ENCODE results near the gene DDX10.

Gene DDX10

GRCh38 chr11:108807262-108807661 lies 142.4 kb downstream of the DDX10 start:
- Histone ChIP-seq H3K27me3 (ENCODE audit: control insufficient read depth in 3 of 3, insufficient read depth in 3 of 3, low read depth in 1 of 3, low read length in 3 of 3) (no peaks in the 10 kb centered on the region), H4K8ac (ENCODE audit: low read depth, low read length) (no peak overlapping the region), H2BK120ac (ENCODE audit: low read depth, low read length) (no peak overlapping the region), H3K27ac (replicated peaks; ENCODE audit: low read length) (no peak overlapping the region), H3K9me3 (replicated peaks in 1 of 2; ENCODE audit: control insufficient read depth in 2 of 2, insufficient read depth in 1 of 2, low read depth in 1 of 2, low read length in 2 of 2) (no peaks in the 10 kb centered on the region), H3K79me1 (ENCODE audit: low read depth, low read length) (no peaks in the 10 kb centered on the region), H3K4ac (ENCODE audit: low read length) (no peak overlapping the region), H2AK5ac (ENCODE audit: low read depth, low read length) (no peak overlapping the region), H3K14ac (ENCODE audit: low read length) (no peak overlapping the region), H2BK5ac (ENCODE audit: low read length) (no peak overlapping the region), H2AFZ (ENCODE audit: low read length) (no peak overlapping the region), H4K91ac (ENCODE audit: low read depth, low read length, poor library complexity) (no peak overlapping the region), H2BK12ac (ENCODE audit: low read length) (no peak overlapping the region), H3K23ac (ENCODE audit: low read depth, low read length, poor library complexity) (no peak overlapping the region), H3K36me3 (replicated peaks in 1 of 2; ENCODE audit: control insufficient read depth in 2 of 2, insufficient read depth in 2 of 2, low read length in 2 of 2) (no peaks in the 10 kb centered on the region), H2BK15ac (ENCODE audit: low read length) (no peak overlapping the region), H3K4me3 (ENCODE audit: low read length in 2 of 2) (no peak overlapping the region), H3K9ac (ENCODE audit: low read depth, low read length, poor library complexity) (no peak overlapping the region), H3K18ac (ENCODE audit: low read length) (no peak overlapping the region), H3K4me2 (ENCODE audit: insufficient read depth, low read length, poor library complexity, severe bottlenecking) (no peak overlapping the region), H3K4me1 (ENCODE audit: control insufficient read depth in 2 of 2, insufficient read depth in 1 of 2, low read depth in 1 of 2, low read length in 2 of 2) (no peaks in the 10 kb centered on the region)
- WGBS, 2 donors (ENCODE audit: extremely low coverage in 2 of 2, insufficient read length in 2 of 2, insufficient replicate concordance in 1 of 2): no CpG with 5 or more reads among the region's 2 CpGs
- DNase-seq (ENCODE audit: low spot score): no peak

GRCh38 chr11:108813086-108813485 lies 148.2 kb downstream of the DDX10 start:
- H3K4me1 ChIP-seq (ENCODE audit: control insufficient read depth in 2 of 2, insufficient read depth in 1 of 2, low read depth in 1 of 2, low read length in 2 of 2): no peaks in the 10 kb centered on the region
- H4K91ac ChIP-seq (ENCODE audit: low read depth, low read length, poor library complexity): no peak overlapping the region
- no peaks in the 10 kb centered on the region for H3K9me3 ChIP-seq (replicated peaks in 1 of 2; ENCODE audit: control insufficient read depth in 2 of 2, insufficient read depth in 1 of 2, low read depth in 1 of 2, low read length in 2 of 2)
- H3K23ac ChIP-seq (ENCODE audit: low read depth, low read length, poor library complexity): no peak overlapping the region
- H3K14ac ChIP-seq (ENCODE audit: low read length): no peak overlapping the region
- no CpG with 5 or more reads among the region's 2 CpGs for WGBS, 2 donors (ENCODE audit: extremely low coverage in 2 of 2, insufficient read length in 2 of 2, insufficient replicate concordance in 1 of 2)
- H2AK5ac ChIP-seq (ENCODE audit: low read depth, low read length): no peak overlapping the region
- H3K4ac ChIP-seq (ENCODE audit: low read length): no peak overlapping the region
- H3K79me1 ChIP-seq (ENCODE audit: low read depth, low read length): no peaks in the 10 kb centered on the region
- no peak overlapping the region for H3K27ac ChIP-seq (replicated peaks; ENCODE audit: low read length)
- no peaks in the 10 kb centered on the region for H3K27me3 ChIP-seq (ENCODE audit: control insufficient read depth in 3 of 3, insufficient read depth in 3 of 3, low read depth in 1 of 3, low read length in 3 of 3)
- no peak overlapping the region for H3K4me2 ChIP-seq (ENCODE audit: insufficient read depth, low read length, poor library complexity, severe bottlenecking)
- DNase-seq (ENCODE audit: low spot score): no peak
- no peak overlapping the region for H3K18ac ChIP-seq (ENCODE audit: low read length)
- H2BK15ac ChIP-seq (ENCODE audit: low read length): no peak overlapping the region
- no peak overlapping the region for H2AFZ ChIP-seq (ENCODE audit: low read length)
- no peak overlapping the region for H3K4me3 ChIP-seq (ENCODE audit: low read length in 2 of 2)
- H4K8ac ChIP-seq (ENCODE audit: low read depth, low read length): no peak overlapping the region
- H3K9ac ChIP-seq (ENCODE audit: low read depth, low read length, poor library complexity): no peak overlapping the region
- no peak overlapping the region for H2BK120ac ChIP-seq (ENCODE audit: low read depth, low read length)
- no peak overlapping the region for H2BK12ac ChIP-seq (ENCODE audit: low read length)
- no peak overlapping the region for H2BK5ac ChIP-seq (ENCODE audit: low read length)
- H3K36me3 ChIP-seq (replicated peaks in 1 of 2; ENCODE audit: control insufficient read depth in 2 of 2, insufficient read depth in 2 of 2, low read length in 2 of 2): no peaks in the 10 kb centered on the region

- no peaks in the 10 kb centered on the region for H3K79me1 ChIP-seq (ENCODE audit: low read depth, low read length)
- H2BK12ac ChIP-seq (ENCODE audit: low read length): no peak overlapping the region
- no peak overlapping the region for H2BK5ac ChIP-seq (ENCODE audit: low read length)
- no peak overlapping the region for H4K8ac ChIP-seq (ENCODE audit: low read depth, low read length)
- H3K9me3 ChIP-seq (replicated peaks in 1 of 2; ENCODE audit: control insufficient read depth in 2 of 2, insufficient read depth in 1 of 2, low read depth in 1 of 2, low read length in 2 of 2): no peaks in the 10 kb centered on the region
- no peak overlapping the region for H3K9ac ChIP-seq (ENCODE audit: low read depth, low read length, poor library complexity)
- H2AFZ ChIP-seq (ENCODE audit: low read length): no peak overlapping the region
- H3K36me3 ChIP-seq (replicated peaks in 1 of 2; ENCODE audit: control insufficient read depth in 2 of 2, insufficient read depth in 2 of 2, low read length in 2 of 2): no peaks in the 10 kb centered on the region
- WGBS, 2 donors (ENCODE audit: extremely low coverage in 2 of 2, insufficient read length in 2 of 2, insufficient replicate concordance in 1 of 2): no CpG with 5 or more reads among the region's 5 CpGs
- H2AK5ac ChIP-seq (ENCODE audit: low read depth, low read length): no peak overlapping the region
- H3K27ac ChIP-seq (replicated peaks; ENCODE audit: low read length): no peak overlapping the region
- DNase-seq (ENCODE audit: low spot score): no peak
- H2BK120ac ChIP-seq (ENCODE audit: low read depth, low read length): no peak overlapping the region
- no peak overlapping the region for H3K18ac ChIP-seq (ENCODE audit: low read length)
- no peak overlapping the region for H3K4ac ChIP-seq (ENCODE audit: low read length)
- no peak overlapping the region for H2BK15ac ChIP-seq (ENCODE audit: low read length)
- no peak overlapping the region for H3K23ac ChIP-seq (ENCODE audit: low read depth, low read length, poor library complexity)
- no peak overlapping the region for H3K14ac ChIP-seq (ENCODE audit: low read length)
- H3K27me3 ChIP-seq (ENCODE audit: control insufficient read depth in 3 of 3, insufficient read depth in 3 of 3, low read depth in 1 of 3, low read length in 3 of 3): no peaks in the 10 kb centered on the region
- peaks cover 0 to 2% of the 10 kb centered on the region in 2 donors for H3K4me1 ChIP-seq (ENCODE audit: control insufficient read depth in 2 of 2, insufficient read depth in 1 of 2, low read depth in 1 of 2, low read length in 2 of 2)
- H4K91ac ChIP-seq (ENCODE audit: low read depth, low read length, poor library complexity): no peak overlapping the region
- H3K4me3 ChIP-seq (ENCODE audit: low read length in 2 of 2): no peak overlapping the region
- no peak overlapping the region for H3K4me2 ChIP-seq (ENCODE audit: insufficient read depth, low read length, poor library complexity, severe bottlenecking)
Measured at GRCh38 chr11:108817976-108818375, 153.1 kb downstream of the DDX10 start.

- H3K18ac ChIP-seq (ENCODE audit: low read length): no peak overlapping the region
- DNase-seq (ENCODE audit: low spot score): no peak
- no peak overlapping the region for H4K8ac ChIP-seq (ENCODE audit: low read depth, low read length)
- no peak overlapping the region for H3K4ac ChIP-seq (ENCODE audit: low read length)
- no peak overlapping the region for H3K14ac ChIP-seq (ENCODE audit: low read length)
- H3K36me3 ChIP-seq (replicated peaks in 1 of 2; ENCODE audit: control insufficient read depth in 2 of 2, insufficient read depth in 2 of 2, low read length in 2 of 2): no peaks in the 10 kb centered on the region
- H3K9me3 ChIP-seq (replicated peaks in 1 of 2; ENCODE audit: control insufficient read depth in 2 of 2, insufficient read depth in 1 of 2, low read depth in 1 of 2, low read length in 2 of 2): no peaks in the 10 kb centered on the region
- H4K91ac ChIP-seq (ENCODE audit: low read depth, low read length, poor library complexity): no peak overlapping the region
- H2AFZ ChIP-seq (ENCODE audit: low read length): no peak overlapping the region
- no peak overlapping the region for H3K4me3 ChIP-seq (ENCODE audit: low read length in 2 of 2)
- peaks cover under 1% of the 10 kb centered on the region for H3K79me1 ChIP-seq (ENCODE audit: low read depth, low read length)
- no peak overlapping the region for H3K9ac ChIP-seq (ENCODE audit: low read depth, low read length, poor library complexity)
- no peak overlapping the region for H2AK5ac ChIP-seq (ENCODE audit: low read depth, low read length)
- peaks cover 0 to 2% of the 10 kb centered on the region in 2 donors for H3K4me1 ChIP-seq (ENCODE audit: control insufficient read depth in 2 of 2, insufficient read depth in 1 of 2, low read depth in 1 of 2, low read length in 2 of 2)
- WGBS, 2 donors (ENCODE audit: extremely low coverage in 2 of 2, insufficient read length in 2 of 2, insufficient replicate concordance in 1 of 2): no CpG with 5 or more reads among the region's 1 CpG
- H3K27me3 ChIP-seq (ENCODE audit: control insufficient read depth in 3 of 3, insufficient read depth in 3 of 3, low read depth in 1 of 3, low read length in 3 of 3): no peaks in the 10 kb centered on the region
- H2BK5ac ChIP-seq (ENCODE audit: low read length): no peak overlapping the region
- no peak overlapping the region for H3K23ac ChIP-seq (ENCODE audit: low read depth, low read length, poor library complexity)
- no peak overlapping the region for H2BK15ac ChIP-seq (ENCODE audit: low read length)
- H3K27ac ChIP-seq (replicated peaks; ENCODE audit: low read length): no peak overlapping the region
- no peak overlapping the region for H2BK12ac ChIP-seq (ENCODE audit: low read length)
- no peak overlapping the region for H3K4me2 ChIP-seq (ENCODE audit: insufficient read depth, low read length, poor library complexity, severe bottlenecking)
- no peak overlapping the region for H2BK120ac ChIP-seq (ENCODE audit: low read depth, low read length)
Measured at GRCh38 chr11:108818971-108819370, 154.1 kb downstream of the DDX10 start.

Measured in neuronal stem cell (in vitro differentiated cells).